Adipose tissue (tissue), 3 donors: ENCODE measurements around the gene ZDHHC21. TPM values are rescaled to one million over a fixed set of nuclear protein-coding genes. Genes with fewer than 3 reads are reported as not detected.
"Not testable (repeated sequence)": the region's sequence is repeated elsewhere in the genome, so short reads cannot be mapped to it uniquely, and the experiment has no call there.

Experiments
- H3K27ac ChIP-seq: one replicate; pipeline ENCODE4 v1.5.1; 2013; ENCODE audit warnings: low read depth, low read length
- WGBS, 3 donors: extraction: QIAGEN DNeasy Blood & Tissue Kit; methylation state at CpG; one replicate each; pipeline ENCODE4 v1.1.7; 2013; 5-methylcytosine and 5-hydroxymethylcytosine counted together
- polyA plus RNA-seq, 3 donors: library from polyadenylated mRNA; stranded (reverse); fragments of 200-250 nt; gene quantifications; one replicate each; pipeline ENCODE4 v1.2.3, GENCODE V29; 2013
- donor health status: healthy with polysubstance abuse.
- donor health status: Bipolar disorder and iron deficiency.
- donor health status: healthy.

Gene ZDHHC21
- polyA plus RNA-seq, 3 donors, result 1.5 to 2.3 (median 1.9) TPM

GRCh38 chr9:14690948-14691730 is 2.1 kb downstream of the ZDHHC21 start:
- WGBS, 3 donors, result 78 to 90% (median 89%) methylated on average over 7 of the region's 7 CpGs
- H3K27ac ChIP-seq, result no peak overlapping the region

GRCh38 chr9:14687042-14687719 is 6.1 kb downstream of the ZDHHC21 start:
- WGBS, 3 donors, result 91 to 95% (median 92%) methylated on average over 12 of the region's 12 CpGs
- no peak overlapping the region for H3K27ac ChIP-seq

GRCh38 chr9:14686168-14686567 is 7.1 kb downstream of the ZDHHC21 start:
- no peak overlapping the region for H3K27ac ChIP-seq

GRCh38 chr9:14682616-14683015 is 10.6 kb downstream of the ZDHHC21 start:
- WGBS, 3 donors, result 86 to 94% (median 89%) methylated on average over 4 of the region's 4 CpGs
- not testable (repeated sequence) for H3K27ac ChIP-seq

- WGBS, 3 donors, result 92 to 96% (median 96%) methylated on average over 3 of the region's 3 CpGs
- H3K27ac ChIP-seq, result no peak overlapping the region
Observed at GRCh38 chr9:14678776-14679175, 14.5 kb downstream of the ZDHHC21 start.

- WGBS, 3 donors, result 96 to 97% (median 97%) methylated on average over 6 of the region's 6 CpGs
Observed at GRCh38 chr9:14677872-14678271, 15.4 kb downstream of the ZDHHC21 start.

GRCh38 chr9:14677396-14677795 is 15.8 kb downstream of the ZDHHC21 start:
- 84 to 86% (median 85%) methylated on average over 2 of the region's 2 CpGs for WGBS, 3 donors

More at GRCh38 chr9:14677872-14678271, 15.4 kb downstream of the ZDHHC21 start:
- H3K27ac ChIP-seq, result no peak overlapping the region

GRCh38 chr9:14674630-14675029 is 18.6 kb downstream of the ZDHHC21 start:
- WGBS, 3 donors, result 39 to 72% (median 61%) methylated on average over 3 of the region's 3 CpGs
- no peak overlapping the region for H3K27ac ChIP-seq

More at GRCh38 chr9:14677396-14677795, 15.8 kb downstream of the ZDHHC21 start:
- H3K27ac ChIP-seq, result no peak overlapping the region

GRCh38 chr9:14671377-14671776 is 21.9 kb downstream of the ZDHHC21 start:
- no peak overlapping the region for H3K27ac ChIP-seq
- WGBS, 3 donors, result 77 to 93% (median 83%) methylated on average over 3 of the region's 3 CpGs

GRCh38 chr9:14670718-14671117 is 22.5 kb downstream of the ZDHHC21 start:
- WGBS, 3 donors, result 36 to 85% (median 66%) methylated on average over 1 of the region's 1 CpG
- H3K27ac ChIP-seq, result no peak overlapping the region

- WGBS, 3 donors, result 93 to 97% (median 94%) methylated on average over 6 to 27 of the region's 30 CpGs
- H3K27ac ChIP-seq, result not testable (repeated sequence)
Observed at GRCh38 chr9:14664022-14664421, 29.2 kb downstream of the ZDHHC21 start.

GRCh38 chr9:14662060-14662453 is 31.2 kb downstream of the ZDHHC21 start:
- WGBS, 3 donors, result 91 to 98% (median 98%) methylated on average over 3 of the region's 3 CpGs
- H3K27ac ChIP-seq, result no peak overlapping the region

GRCh38 chr9:14661421-14662059 is 31.7 kb downstream of the ZDHHC21 start:
- WGBS, 3 donors, result 33 to 68% (median 61%) methylated on average over 3 of the region's 3 CpGs
- H3K27ac ChIP-seq, result no peak overlapping the region

GRCh38 chr9:14660721-14661120 is 32.5 kb downstream of the ZDHHC21 start:
- H3K27ac ChIP-seq, result no peak overlapping the region
- 86 to 91% (median 91%) methylated on average over 5 of the region's 5 CpGs for WGBS, 3 donors

- H3K27ac ChIP-seq, result no peak overlapping the region
- 91 to 97% (median 91%) methylated on average over 1 of the region's 1 CpG for WGBS, 3 donors
Observed at GRCh38 chr9:14654932-14655331, 38.3 kb downstream of the ZDHHC21 start.

GRCh38 chr9:14653511-14653910 is 39.7 kb downstream of the ZDHHC21 start:
- H3K27ac ChIP-seq, result no peak overlapping the region
- WGBS, 3 donors, result 75 to 96% (median 89%) methylated on average over 1 of the region's 1 CpG

- WGBS, 3 donors, result 41 to 81% (median 80%) methylated on average over 4 of the region's 4 CpGs
- no peak overlapping the region for H3K27ac ChIP-seq
Observed at GRCh38 chr9:14652729-14653377, 40.4 kb downstream of the ZDHHC21 start.

GRCh38 chr9:14650596-14650995 is 42.6 kb downstream of the ZDHHC21 start:
- WGBS, 3 donors, result 69 to 94% (median 74%) methylated on average over 1 of the region's 1 CpG
- H3K27ac ChIP-seq, result no peak overlapping the region

GRCh38 chr9:14645648-14646047 is 47.6 kb downstream of the ZDHHC21 start:
- 72 to 94% (median 79%) methylated on average over 3 of the region's 3 CpGs for WGBS, 3 donors
- no peak overlapping the region for H3K27ac ChIP-seq
